ENCODE measurements around the gene BNIP3. TPM values are rescaled to one million over a fixed set of nuclear protein-coding genes. Genes with fewer than 3 reads are reported as not detected.

Gene BNIP3
- total RNA-seq (2014; rRNA removed; shearing (Covaris generic)) = 163 TPM in 2 replicates
- 48.4 and 53.9 TPM in 2 replicates for polyA plus RNA-seq (2015; cell fraction: cytosol; rRNA removed)
- 18.5 and 35.6 TPM in 2 replicates for polyA plus RNA-seq (2015; cell fraction: nucleus; rRNA removed)

GRCh38 chr10:131981429-131982184 lies at the start of gene BNIP3:
Gene BNIP3, minus strand, starts transcription at chr10:131981923. Its CDS starts 117 bp downstream, at chr10:131981806.
- in situ Hi-C loops (cut with HindIII; ENCODE audit: low pct_unique_long_range_greater_than_20kb, low sequenced_read_pairs) = no loop called here
- peak; percentile 83 for DNase-seq (ENCODE audit: low read depth, low spot score)

- no peak for DNase-seq (ENCODE audit: low read depth, low spot score)
- in situ Hi-C loops (cut with HindIII; ENCODE audit: low pct_unique_long_range_greater_than_20kb, low sequenced_read_pairs) = no loop called here
These were observed 49.3 kb upstream of the BNIP3 start for GRCh38 chr10:132030898-132031463.

GRCh38 chr10:132028706-132029105 lies 47.0 kb upstream of the BNIP3 start:
- DNase-seq (ENCODE audit: low read depth, low spot score) = no peak
- in situ Hi-C loops (cut with HindIII; ENCODE audit: low pct_unique_long_range_greater_than_20kb, low sequenced_read_pairs) = no loop called here

- in situ Hi-C loops (cut with HindIII; ENCODE audit: low pct_unique_long_range_greater_than_20kb, low sequenced_read_pairs) = no loop called here
- no peak for DNase-seq (ENCODE audit: low read depth, low spot score)
These were observed 45.8 kb upstream of the BNIP3 start for GRCh38 chr10:132027423-132027983.

GRCh38 chr10:132023092-132023811 lies 41.5 kb upstream of the BNIP3 start:
- DNase-seq (ENCODE audit: low read depth, low spot score) = peak; percentile 63
- in situ Hi-C loops (cut with HindIII; ENCODE audit: low pct_unique_long_range_greater_than_20kb, low sequenced_read_pairs) = no loop called here

GRCh38 chr10:132022241-132022640 lies 40.5 kb upstream of the BNIP3 start:
- in situ Hi-C loops (cut with HindIII; ENCODE audit: low pct_unique_long_range_greater_than_20kb, low sequenced_read_pairs) = no loop called here
- no peak for DNase-seq (ENCODE audit: low read depth, low spot score)

GRCh38 chr10:132021504-132022143 lies 39.9 kb upstream of the BNIP3 start:
- DNase-seq (ENCODE audit: low read depth, low spot score) = no peak
- in situ Hi-C loops (cut with HindIII; ENCODE audit: low pct_unique_long_range_greater_than_20kb, low sequenced_read_pairs) = no loop called here

GRCh38 chr10:132021046-132021445 lies 39.3 kb upstream of the BNIP3 start:
- in situ Hi-C loops (cut with HindIII; ENCODE audit: low pct_unique_long_range_greater_than_20kb, low sequenced_read_pairs) = no loop called here
- DNase-seq (ENCODE audit: low read depth, low spot score) = no peak

- DNase-seq (ENCODE audit: low read depth, low spot score) = no peak
- in situ Hi-C loops (cut with HindIII; ENCODE audit: low pct_unique_long_range_greater_than_20kb, low sequenced_read_pairs) = no loop called here
These were observed 38.7 kb upstream of the BNIP3 start for GRCh38 chr10:132020456-132020855.

GRCh38 chr10:132019366-132019765 lies 37.6 kb upstream of the BNIP3 start:
- in situ Hi-C loops (cut with HindIII; ENCODE audit: low pct_unique_long_range_greater_than_20kb, low sequenced_read_pairs) = no loop called here
- DNase-seq (ENCODE audit: low read depth, low spot score) = no peak

- in situ Hi-C loops (cut with HindIII; ENCODE audit: low pct_unique_long_range_greater_than_20kb, low sequenced_read_pairs) = no loop called here
- no peak for DNase-seq (ENCODE audit: low read depth, low spot score)
These were observed 36.7 kb upstream of the BNIP3 start for GRCh38 chr10:132018446-132018845.

GRCh38 chr10:132016514-132016913 lies 34.8 kb upstream of the BNIP3 start:
- no peak for DNase-seq (ENCODE audit: low read depth, low spot score)
- in situ Hi-C loops (cut with HindIII; ENCODE audit: low pct_unique_long_range_greater_than_20kb, low sequenced_read_pairs) = no loop called here

GRCh38 chr10:132011445-132011844 lies 29.7 kb upstream of the BNIP3 start:
- in situ Hi-C loops (cut with HindIII; ENCODE audit: low pct_unique_long_range_greater_than_20kb, low sequenced_read_pairs) = no loop called here
- DNase-seq (ENCODE audit: low read depth, low spot score) = no peak

- in situ Hi-C loops (cut with HindIII; ENCODE audit: low pct_unique_long_range_greater_than_20kb, low sequenced_read_pairs) = no loop called here
- no peak for DNase-seq (ENCODE audit: low read depth, low spot score)
These were observed 29.3 kb upstream of the BNIP3 start for GRCh38 chr10:132011024-132011423.

- DNase-seq (ENCODE audit: low read depth, low spot score) = no peak
- in situ Hi-C loops (cut with HindIII; ENCODE audit: low pct_unique_long_range_greater_than_20kb, low sequenced_read_pairs) = no loop called here
These were observed 28.8 kb upstream of the BNIP3 start for GRCh38 chr10:132010483-132010882.

GRCh38 chr10:132009575-132009974 lies 27.9 kb upstream of the BNIP3 start:
- DNase-seq (ENCODE audit: low read depth, low spot score) = no peak
- in situ Hi-C loops (cut with HindIII; ENCODE audit: low pct_unique_long_range_greater_than_20kb, low sequenced_read_pairs) = no loop called here

GRCh38 chr10:132007681-132008080 lies 26.0 kb upstream of the BNIP3 start:
- in situ Hi-C loops (cut with HindIII; ENCODE audit: low pct_unique_long_range_greater_than_20kb, low sequenced_read_pairs) = no loop called here
- DNase-seq (ENCODE audit: low read depth, low spot score) = no peak

- in situ Hi-C loops (cut with HindIII; ENCODE audit: low pct_unique_long_range_greater_than_20kb, low sequenced_read_pairs) = no loop called here
- no peak for DNase-seq (ENCODE audit: low read depth, low spot score)
These were observed 25.2 kb upstream of the BNIP3 start for GRCh38 chr10:132006966-132007365.
